Measurements from ENCODE around the gene HSPB7. TPM values are rescaled to one million over a fixed set of nuclear protein-coding genes. Genes with fewer than 3 reads are reported as not detected.
"Not testable (repeated sequence)": the region's sequence is repeated elsewhere in the genome, so short reads cannot be mapped to it uniquely, and the experiment has no call there.

HSPB7 gene
- total RNA-seq, 1 donor from 2014 or later = not detected

- DNase-seq (ENCODE audit: extremely low read depth, low read depth, low spot score) = no peak
Measured at GRCh38 chr1:16023050-16023653, 5.3 kb upstream of the HSPB7 start.

GRCh38 chr1:16022393-16022792, 4.5 kb upstream of the HSPB7 start:
- DNase-seq (ENCODE audit: extremely low read depth, low read depth, low spot score) = no peak

- DNase-seq (ENCODE audit: extremely low read depth, low read depth, low spot score) = no peak
Measured at GRCh38 chr1:16021681-16022080, 3.8 kb upstream of the HSPB7 start, which contains the start of gene CLCNKA. CLCNKA (plus strand) TSS chr1:16022036; CDS start chr1:16022620, 584 bp downstream.

- DNase-seq (ENCODE audit: extremely low read depth, low read depth, low spot score) = not testable (repeated sequence)
Measured at GRCh38 chr1:16020878-16021277, 3.0 kb upstream of the HSPB7 start.

- DNase-seq (ENCODE audit: extremely low read depth, low read depth, low spot score) = no peak
Measured at GRCh38 chr1:16020325-16020724, 2.5 kb upstream of the HSPB7 start.

GRCh38 chr1:16019644-16020277, 1.9 kb upstream of the HSPB7 start:
- no peak for DNase-seq (ENCODE audit: extremely low read depth, low read depth, low spot score)

- no peak for DNase-seq (ENCODE audit: extremely low read depth, low read depth, low spot score)
Measured at GRCh38 chr1:16018749-16019643, 1.2 kb upstream of the HSPB7 start.

GRCh38 chr1:16018308-16018707, 465 bp upstream of the HSPB7 start:
- no peak for DNase-seq (ENCODE audit: extremely low read depth, low read depth, low spot score)

GRCh38 chr1:16017076-16017460, 775 bp downstream of the HSPB7 start:
- DNase-seq (ENCODE audit: extremely low read depth, low read depth, low spot score) = no peak

- DNase-seq (ENCODE audit: extremely low read depth, low read depth, low spot score) = no peak
Measured at GRCh38 chr1:16015960-16016901, 1.6 kb downstream of the HSPB7 start.

- DNase-seq (ENCODE audit: extremely low read depth, low read depth, low spot score) = no peak
Measured at GRCh38 chr1:16015491-16015890, 2.4 kb downstream of the HSPB7 start.

- DNase-seq (ENCODE audit: extremely low read depth, low read depth, low spot score) = no peak
Measured at GRCh38 chr1:16014509-16015482, 3.0 kb downstream of the HSPB7 start.

GRCh38 chr1:16013908-16014258, 4.0 kb downstream of the HSPB7 start:
- no peak for DNase-seq (ENCODE audit: extremely low read depth, low read depth, low spot score)

GRCh38 chr1:16013220-16013907, 4.5 kb downstream of the HSPB7 start:
- no peak for DNase-seq (ENCODE audit: extremely low read depth, low read depth, low spot score)

- DNase-seq (ENCODE audit: extremely low read depth, low read depth, low spot score) = no peak
Measured at GRCh38 chr1:16012590-16013219, 5.1 kb downstream of the HSPB7 start.

- no peak for DNase-seq (ENCODE audit: extremely low read depth, low read depth, low spot score)
Measured at GRCh38 chr1:16011936-16012589, 5.8 kb downstream of the HSPB7 start.

GRCh38 chr1:16010837-16011236, 7.0 kb downstream of the HSPB7 start:
- DNase-seq (ENCODE audit: extremely low read depth, low read depth, low spot score) = no peak

- no peak for DNase-seq (ENCODE audit: extremely low read depth, low read depth, low spot score)
Measured at GRCh38 chr1:16009678-16010077, 8.2 kb downstream of the HSPB7 start.

All from glomerular endothelial cell (primary cell).